HG03280 (cell line): ENCODE results near the gene SAT1.

Experiments
- ATAC-seq: cut with Tn5 transposase; IDR thresholded peaks from one replicate; pipeline ENCODE4 v1.9.1; 2021; ENCODE audit warnings: mild to moderate bottlenecking, moderate library complexity; ENCODE audit not compliant: unreplicated experiment

SAT1 gene

DNA sequence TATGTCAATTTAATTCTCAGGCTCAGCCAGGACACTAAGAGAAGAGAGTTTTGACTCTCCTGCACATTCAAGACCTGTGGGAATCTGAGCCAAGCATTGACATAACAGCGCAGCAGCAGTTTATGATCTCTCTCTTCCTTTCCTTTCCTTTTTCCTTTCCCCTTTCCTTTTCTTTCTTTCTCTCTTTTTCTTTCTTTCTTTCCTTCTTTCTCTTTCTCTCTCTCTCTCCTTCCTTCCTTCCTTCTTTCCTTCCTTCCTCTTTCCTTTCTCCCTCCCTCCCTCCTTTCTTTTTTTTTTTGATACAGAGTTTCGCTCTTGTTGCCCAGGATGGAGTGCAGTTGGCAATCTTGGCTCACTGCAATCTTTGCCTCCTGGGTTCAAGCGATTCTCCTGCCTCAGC is 21.6 kb downstream of the SAT1 start:
- no peak for ATAC-seq

DNA sequence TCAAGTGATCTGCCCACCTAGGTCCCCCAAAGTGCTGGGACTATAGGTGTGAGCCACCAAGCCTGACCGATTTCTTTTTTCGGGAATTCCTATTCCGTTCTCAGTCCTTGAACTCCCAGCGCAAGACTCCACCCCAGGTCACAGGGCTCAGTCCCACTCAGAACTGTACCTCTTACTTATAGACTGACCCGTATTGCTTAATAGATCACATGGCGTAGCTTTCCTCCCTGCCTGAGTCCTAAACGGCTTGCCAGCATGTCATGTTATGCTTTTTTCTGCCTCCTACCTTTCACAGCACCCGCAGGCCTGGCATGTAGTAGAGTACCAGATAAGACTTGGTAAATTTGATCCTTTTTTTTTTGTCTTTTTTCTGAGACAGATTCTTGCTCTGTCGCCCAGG is 22.4 kb downstream of the SAT1 start:
- ATAC-seq, result no peak

DNA sequence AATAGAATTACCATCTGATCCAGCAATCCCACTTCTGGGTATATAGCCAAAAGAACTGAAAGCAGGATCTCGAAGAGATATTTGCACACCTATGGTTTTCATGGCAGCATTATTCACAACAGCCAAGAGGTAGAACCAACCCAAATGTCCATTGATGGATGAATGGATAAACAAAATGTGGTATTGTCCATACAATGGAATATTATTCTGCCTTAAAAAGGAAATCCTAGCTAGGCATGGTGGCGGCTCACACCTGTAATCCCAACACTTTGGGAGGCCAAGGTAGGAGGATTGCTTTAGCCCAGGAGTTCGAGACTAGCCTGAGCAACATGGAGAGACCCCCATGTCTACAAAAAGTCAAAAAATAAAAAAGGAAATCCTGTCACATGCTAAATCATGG is 27.3 kb downstream of the SAT1 start:
- no peak for ATAC-seq

DNA sequence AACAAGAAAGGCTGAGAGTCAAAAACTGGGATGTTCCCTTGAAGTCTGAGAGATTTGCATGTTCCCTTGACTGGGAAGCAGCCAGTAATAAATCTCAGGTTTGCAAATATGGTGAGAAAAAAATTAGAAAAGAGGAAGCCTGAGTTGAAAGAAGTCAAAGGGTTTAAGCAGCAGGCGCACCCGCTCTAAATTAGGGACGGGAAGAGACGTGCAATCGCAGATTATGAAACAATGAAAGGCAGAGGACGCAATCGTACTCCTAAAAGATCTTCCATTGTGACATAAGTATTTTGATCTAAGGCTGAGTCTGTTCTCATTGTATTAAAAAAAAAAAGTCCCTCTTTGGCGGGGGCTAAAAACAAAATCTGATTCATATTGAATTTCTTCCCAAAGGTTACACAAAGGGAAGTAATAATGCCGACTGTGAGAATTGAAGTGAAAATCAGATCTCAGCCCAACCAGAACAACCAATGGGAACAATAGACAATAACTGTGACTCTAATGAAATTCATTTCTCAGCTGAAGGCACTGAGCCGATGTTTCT is 28.2 kb downstream of the SAT1 start:
- ATAC-seq, result no peak

DNA sequence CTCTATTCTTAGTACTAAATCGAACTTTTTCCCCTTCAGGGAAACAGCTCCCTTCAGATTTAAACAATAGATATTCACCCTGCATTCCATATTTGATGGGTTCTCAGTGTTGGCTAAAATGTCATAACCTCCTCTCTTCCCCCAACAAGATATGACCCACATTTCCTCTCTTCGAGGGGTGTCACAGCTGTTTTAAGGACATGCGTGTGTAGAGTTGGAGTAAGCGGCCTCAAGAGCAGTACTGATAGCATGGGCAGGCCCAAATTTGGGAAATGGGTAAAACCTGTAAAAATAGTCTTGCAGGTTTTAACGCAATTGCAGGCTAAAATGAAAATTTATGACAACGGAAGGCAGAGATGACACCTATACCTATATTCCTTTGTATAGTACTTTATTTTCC is 28.7 kb downstream of the SAT1 start:
- no peak for ATAC-seq

DNA sequence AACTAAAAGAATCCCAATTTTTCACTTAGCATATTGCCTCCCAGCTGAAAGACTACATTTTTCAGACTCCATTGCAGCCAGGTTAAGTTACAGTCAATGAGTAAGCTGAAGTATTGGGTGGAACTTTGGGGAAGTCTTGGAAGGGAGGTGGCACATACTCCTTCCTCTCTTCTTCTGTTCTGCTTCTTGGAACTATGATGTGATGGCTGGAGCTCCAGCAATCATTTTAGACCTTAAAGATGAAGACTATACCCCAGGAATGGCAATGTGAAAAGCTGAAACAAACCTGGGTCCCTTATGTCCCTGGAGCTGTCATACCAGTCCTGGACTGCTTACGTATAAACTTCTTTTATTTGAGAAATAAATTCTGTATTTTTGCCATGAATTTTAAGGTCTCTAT is 30.8 kb downstream of the SAT1 start:
- ATAC-seq, result no peak

DNA sequence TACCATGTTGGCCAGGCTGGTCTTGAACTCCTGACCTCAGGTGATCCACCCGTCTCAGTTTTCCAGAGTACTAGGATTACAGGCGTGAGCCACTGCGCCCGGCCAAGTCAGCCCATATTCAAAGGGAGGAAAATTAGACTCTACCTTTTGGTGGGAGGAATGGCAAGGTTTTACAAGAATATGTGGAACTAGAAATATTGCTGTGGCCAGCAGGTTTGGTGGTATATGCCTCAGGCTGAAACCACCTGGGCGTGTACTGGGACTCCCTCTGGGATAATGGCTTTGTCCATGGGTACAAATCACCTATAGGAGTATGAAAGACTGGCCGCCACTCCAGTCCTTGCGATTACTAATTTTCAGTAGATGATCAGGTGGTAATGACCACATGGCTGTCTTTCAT is 32.4 kb downstream of the SAT1 start:
- no peak for ATAC-seq

DNA sequence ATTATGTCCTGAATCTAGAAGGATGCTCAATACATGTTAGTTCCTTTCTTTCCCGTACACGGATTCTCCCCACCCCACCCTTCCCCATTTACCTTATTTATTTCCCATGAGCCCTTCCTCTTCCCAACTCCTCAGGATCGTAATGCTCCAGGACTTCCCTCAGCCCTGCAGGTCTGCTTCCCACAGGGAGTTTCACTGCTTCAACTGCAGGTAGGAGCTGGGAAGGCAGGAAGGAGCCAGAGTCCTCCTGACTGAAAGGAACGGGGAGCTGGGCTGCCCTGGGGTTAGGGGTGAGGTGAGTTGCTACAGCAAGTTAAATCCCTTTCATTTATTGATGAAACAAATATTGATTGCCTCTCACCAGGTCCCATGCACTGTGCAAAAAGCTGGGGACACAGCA is 33.2 kb downstream of the SAT1 start:
- ATAC-seq, result no peak

DNA sequence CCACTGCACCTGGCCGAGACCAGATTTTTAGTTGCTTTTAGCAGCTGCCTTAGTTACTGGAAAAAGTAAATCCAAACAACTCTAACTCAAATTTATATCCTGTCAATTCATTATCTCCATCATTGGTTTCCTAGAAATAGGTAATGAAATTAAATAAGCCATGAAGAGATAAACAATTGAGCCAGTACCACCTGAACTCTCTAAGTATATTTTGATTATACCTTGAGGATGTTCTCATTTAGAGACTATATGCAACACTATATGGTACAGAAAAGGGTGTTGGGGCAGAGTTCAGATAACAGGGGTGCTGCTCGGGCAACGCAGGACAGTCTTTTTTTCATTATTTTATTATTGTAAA is 35.0 kb downstream of the SAT1 start:
- ATAC-seq, result no peak

DNA sequence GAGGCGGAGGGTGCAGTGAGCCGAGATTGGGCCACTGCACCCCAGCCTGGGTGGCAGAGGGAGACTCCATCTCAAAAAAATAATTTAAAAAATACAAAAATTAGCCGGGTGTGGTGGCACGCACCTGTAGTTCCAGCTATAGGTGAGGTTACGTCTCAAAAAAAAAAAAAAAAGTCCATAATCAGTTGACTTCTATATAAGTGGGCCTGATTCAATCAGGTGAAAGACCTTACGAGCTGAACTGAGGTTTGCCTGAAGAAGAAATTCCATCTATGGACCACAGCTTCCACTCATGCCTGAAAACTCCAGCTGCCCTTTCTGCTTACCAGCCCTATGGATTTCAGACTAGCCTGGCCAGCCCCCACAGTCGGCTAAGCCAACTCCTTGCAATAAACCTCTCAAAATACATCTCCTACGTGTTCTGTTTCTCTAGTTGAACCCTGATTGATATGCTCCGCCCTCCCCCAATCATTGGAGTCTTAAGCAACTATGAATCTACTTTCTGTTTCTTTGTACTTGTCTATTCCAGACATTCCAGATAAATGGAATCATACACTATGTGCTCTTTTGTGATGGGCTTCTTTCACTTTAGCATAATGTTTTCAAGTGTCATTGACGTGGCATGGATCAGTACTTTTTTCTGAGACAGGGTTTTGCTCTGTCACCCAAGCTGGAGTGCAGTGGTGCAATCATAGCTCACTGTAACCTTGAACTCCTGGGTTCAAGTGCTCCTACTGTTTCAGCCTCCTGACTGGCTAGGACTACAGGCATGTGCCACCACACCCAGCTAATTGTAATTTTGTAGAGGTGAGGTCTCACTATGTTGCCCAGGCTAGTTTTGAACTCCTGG is 36.6 kb downstream of the SAT1 start:
- ATAC-seq, result no peak

DNA sequence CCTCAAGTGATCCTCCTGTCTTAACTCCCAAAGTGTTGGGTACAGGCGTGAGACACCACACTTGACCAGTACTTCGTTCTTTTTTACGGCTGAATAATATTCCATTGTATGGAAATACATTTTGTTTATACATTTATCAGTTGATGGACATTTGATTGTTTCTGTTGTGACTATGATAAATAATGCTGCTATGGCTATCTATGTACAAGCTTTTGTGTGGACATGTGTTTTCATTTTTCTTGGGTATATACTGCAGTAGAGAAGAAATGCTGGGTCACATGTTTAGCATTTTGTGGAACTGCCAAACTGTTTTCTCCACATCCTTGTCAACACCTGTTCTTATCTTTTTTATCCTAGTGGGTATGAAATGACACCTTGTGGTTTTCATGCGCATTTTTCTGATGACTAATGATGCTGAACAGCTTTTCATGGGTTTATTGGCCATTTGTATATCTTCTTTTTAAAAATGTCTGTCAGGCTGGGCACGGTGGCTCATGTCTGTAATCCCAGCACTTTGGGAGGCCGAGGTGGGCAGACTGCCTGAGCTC is 37.3 kb downstream of the SAT1 start:
- ATAC-seq, result no peak

DNA sequence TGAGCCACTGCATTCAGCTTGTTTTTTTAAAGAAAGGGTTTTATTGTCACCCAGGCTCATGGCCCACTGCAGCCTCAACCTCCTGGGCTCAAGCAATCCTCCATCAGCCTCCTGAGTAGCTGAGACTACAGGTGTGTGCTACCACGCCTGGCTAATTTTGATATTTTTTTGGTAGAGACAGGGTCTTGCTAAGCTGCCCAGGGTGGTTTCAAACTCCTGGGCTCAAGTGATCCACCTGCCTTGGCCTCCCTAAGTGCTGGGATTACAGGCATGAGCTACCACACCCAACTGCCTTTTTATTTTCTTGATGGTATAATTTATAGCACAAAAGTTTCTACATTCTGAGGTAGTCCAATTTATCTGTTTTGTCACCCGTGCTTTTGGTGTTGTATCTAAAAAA is 38.9 kb downstream of the SAT1 start:
- ATAC-seq, result no peak

DNA sequence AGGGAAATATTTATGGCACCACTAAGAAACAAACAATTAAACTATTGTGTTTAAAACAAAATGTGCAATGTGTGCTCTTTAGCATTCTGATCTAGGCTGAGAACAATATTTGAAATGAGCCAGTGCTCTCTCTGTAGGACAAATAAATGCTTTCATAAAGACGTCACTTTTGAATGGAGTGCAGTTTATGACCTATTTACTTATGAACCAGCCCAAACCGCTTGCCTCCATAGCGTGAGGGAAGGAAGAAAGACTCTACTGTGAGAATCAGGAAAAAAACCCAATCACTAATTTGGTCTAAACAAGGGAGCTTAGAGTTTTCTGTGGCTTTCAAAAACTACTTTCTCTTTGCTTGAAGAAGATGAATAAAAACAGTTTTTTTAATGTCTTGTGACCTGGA is 39.4 kb downstream of the SAT1 start:
- ATAC-seq, result no peak

DNA sequence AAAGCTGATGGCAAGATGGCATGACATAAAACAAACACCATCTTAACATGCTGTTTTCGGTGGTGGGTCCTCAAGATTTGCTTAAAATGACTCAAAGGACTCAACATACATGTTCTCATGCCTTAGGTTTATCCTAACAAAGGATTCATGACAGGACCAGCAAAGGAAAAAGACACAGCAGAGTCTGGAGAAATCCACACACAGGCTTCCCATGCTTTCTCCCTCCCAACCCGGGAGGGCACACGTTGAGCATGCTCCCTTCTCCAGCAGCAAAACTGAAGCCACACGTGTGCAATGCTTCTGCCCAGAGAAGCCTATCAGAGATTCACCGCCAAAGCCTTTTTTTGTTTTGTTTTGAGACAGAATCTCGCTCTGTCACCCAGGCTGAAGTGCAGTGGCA is 39.9 kb downstream of the SAT1 start:
- no peak for ATAC-seq

DNA sequence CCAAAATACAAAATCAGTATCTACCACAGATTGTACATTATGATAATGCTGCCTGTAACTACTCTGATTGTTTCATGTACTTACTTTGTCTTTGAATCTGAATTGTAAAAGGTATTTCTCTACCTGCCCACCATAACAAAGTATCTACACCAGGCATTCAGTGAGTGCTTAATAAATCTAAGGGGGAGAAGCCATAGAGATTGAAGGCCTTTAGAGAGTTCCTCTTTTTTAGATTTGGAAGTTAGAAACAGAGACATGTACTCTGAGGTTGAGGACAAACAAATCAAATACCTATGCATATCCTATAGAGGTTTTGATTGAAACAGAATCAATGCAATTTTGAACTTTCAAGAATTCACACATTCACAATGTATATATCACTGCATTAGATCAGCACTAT is 42.7 kb downstream of the SAT1 start:
- ATAC-seq, result no peak

DNA sequence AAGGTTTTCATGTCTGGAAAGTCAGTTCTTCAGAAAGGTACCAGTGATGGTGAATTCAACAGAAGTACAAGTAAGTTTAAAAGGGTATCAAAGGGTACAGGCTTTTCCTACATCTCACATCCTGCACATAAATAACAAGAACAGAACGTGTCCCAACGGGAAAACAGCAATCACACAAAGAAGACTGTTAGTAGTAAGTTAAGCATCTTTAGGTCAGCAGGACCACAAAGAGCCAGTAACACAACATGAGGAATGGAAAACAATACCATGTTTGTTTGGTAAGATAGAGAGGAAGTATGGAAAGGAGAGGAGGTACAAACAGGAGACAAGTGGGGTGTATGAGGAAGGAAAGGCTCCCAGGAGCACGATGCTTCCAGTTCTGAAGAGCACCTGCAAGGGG is 43.2 kb downstream of the SAT1 start:
- no peak for ATAC-seq

DNA sequence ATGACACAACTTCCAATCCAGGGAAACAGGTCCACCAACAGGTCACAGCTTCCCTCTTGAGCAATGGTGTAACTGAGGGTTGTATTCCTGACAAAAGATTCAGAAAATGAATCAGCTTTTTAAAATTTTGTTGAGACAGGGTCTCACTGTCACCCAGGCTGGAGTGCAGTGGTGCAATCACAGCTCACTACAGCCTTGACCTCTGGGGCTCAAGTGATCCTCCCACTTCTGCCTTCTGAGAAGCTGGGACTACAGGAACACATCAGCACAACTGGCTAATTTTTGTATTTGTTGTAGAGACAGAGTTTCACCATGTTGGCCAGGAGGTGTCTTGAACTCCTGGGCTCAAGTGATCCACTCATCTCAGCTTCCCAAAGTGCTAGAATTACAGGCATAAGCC is 43.7 kb downstream of the SAT1 start:
- no peak for ATAC-seq

DNA sequence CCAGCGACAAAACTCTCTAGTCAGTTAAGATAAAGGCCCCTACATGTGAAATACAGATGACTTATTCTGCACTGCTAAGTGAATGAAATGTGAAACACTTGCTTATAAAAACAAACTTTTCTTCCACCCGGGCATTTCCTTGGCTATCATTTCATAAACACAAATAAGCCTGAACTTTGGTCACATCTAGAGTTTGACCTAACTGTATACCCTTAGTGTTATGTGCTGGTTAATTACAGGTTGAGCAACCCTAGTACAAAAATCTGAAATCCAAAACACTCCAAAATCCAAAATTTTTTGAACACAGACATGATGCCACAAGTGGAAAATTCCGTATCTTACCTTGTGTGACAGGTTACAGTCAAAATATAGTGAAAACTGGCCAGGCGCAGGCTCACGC is 45.9 kb downstream of the SAT1 start:
- no peak for ATAC-seq

DNA sequence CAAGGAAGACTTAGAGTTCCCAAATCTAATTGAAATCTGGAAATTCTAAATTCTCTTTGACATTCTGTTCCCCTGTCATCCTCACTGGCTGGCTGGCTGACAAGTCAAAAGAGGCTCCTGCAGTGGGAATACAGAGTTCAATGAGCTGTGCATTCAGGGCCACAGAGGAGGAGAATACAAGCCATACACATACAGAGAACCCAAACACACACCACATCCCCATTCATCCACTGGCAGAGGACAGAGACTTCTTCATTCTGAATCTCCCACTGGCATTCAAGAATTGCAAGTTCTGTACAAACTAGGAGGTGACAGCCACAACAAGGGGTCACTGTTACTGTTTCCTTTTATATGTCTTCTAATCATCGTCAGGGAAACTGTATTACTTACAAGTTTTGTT is 49.7 kb downstream of the SAT1 start:
- no peak for ATAC-seq
